Sigmoid colon (tissue), 7 donors: ENCODE measurements around the gene CGB5. TPM values are rescaled to one million over a fixed set of nuclear protein-coding genes. Genes with fewer than 3 reads are reported as not detected.
"Not testable (repeated sequence)": the region's sequence is repeated elsewhere in the genome, so short reads cannot be mapped to it uniquely, and the experiment has no call there.

Experiments used
- DNase-seq: peaks from one replicate; pipeline ENCODE4 v3.0.0-alpha.2; 2019
- H3K27ac ChIP-seq, 4 donors: fragments of 200-600 bp; sonication (generic); one replicate each; pipeline ENCODE4 v1.5.1; 2016 to 2019; ENCODE audit warnings: mild to moderate bottlenecking in 1 of 4
- H3K27me3 ChIP-seq, 3 donors: fragments of 200-600 bp; sonication (generic); one replicate each; pipeline ENCODE4 v1.5.1; 2019; ENCODE audit warnings: mild to moderate bottlenecking in 1 of 3
- H3K36me3 ChIP-seq, 4 donors: fragments of 200-600 bp; sonication (generic); one replicate each; pipeline ENCODE4 v1.5.1; 2016 to 2019
- H3K4me1 ChIP-seq, 4 donors: fragments of 200-600 bp; sonication (generic); one replicate each; pipeline ENCODE4 v1.5.1; 2017 to 2019
- H3K4me3 ChIP-seq, 4 donors: fragments of 200-600 bp; sonication (generic); one replicate each; pipeline ENCODE4 v1.5.1; 2017 to 2019; ENCODE audit warnings: mild to moderate bottlenecking in 2 of 4, moderate library complexity in 1 of 4
- H3K9me3 ChIP-seq, 4 donors: fragments of 200-600 bp in 3 of 4; sonication (generic) in 3 of 4; one replicate each; pipeline versions ENCODE4 v1.5.1 to v1.6.1; 2013 to 2019
- EP300 ChIP-seq, 4 donors: sonication (generic); formaldehyde crosslinking; IDR thresholded peaks; one replicate each; pipeline ENCODE4 v1.6.1; 2017; ENCODE audit warnings: antibody characterized with exemption in 4 of 4
- POLR2A ChIP-seq, 2 donors: fragments of 450-650 bp; IDR thresholded peaks; one replicate each; pipeline ENCODE4 v1.6.1; 2016; ENCODE audit warnings: antibody characterized with exemption in 2 of 2, mild to moderate bottlenecking in 2 of 2, moderate library complexity in 2 of 2
- POLR2AphosphoS5 ChIP-seq, 4 donors: sonication (generic); formaldehyde crosslinking; IDR thresholded peaks; one replicate each; pipeline ENCODE4 v1.6.1; 2017; ENCODE audit warnings: antibody characterized with exemption in 4 of 4
- WGBS, 2 donors: extraction: QIAGEN DNeasy Blood & Tissue Kit; methylation state at CpG; one replicate each; pipeline ENCODE4 v1.1.7; 2013; 5-methylcytosine and 5-hydroxymethylcytosine counted together
- intact Hi-C: fragments of 100-400 bp; cut with DNase I; formaldehyde crosslinking; loops from one replicate; pipeline ENCODE4 v1.15.1; 2023
- polyA plus RNA-seq, 3 donors: library from polyadenylated mRNA; stranded (reverse); fragments of 200-250 nt; gene quantifications; one replicate each; pipeline ENCODE4 v1.2.3, GENCODE V29; 2013
- total RNA-seq, 4 donors: library from RNA; depleted of rRNA; stranded (reverse); fragments of >200 nt; gene quantifications; one replicate each; pipeline ENCODE4 v1.1.0, GENCODE V29; 2016
- TF ChIP-seq, protein P1 (sequence below), 4 experiments: fragments of 450-650 bp in 3 of 4; fragments of 200-600 bp in 1 of 4; IDR thresholded peaks; one replicate each; pipeline ENCODE4 v1.5.1; 2016 to 2019; ENCODE audit warnings: antibody characterized with exemption in 4 of 4, mild to moderate bottlenecking in 3 of 4, moderate library complexity in 2 of 4
- donor health status: healthy with polysubstance abuse.
- donor health status: Bipolar disorder and iron deficiency.
- donor health status: healthy.

Gene CGB5
- total and polyA plus RNA-seq, 7 donors, result not detected

- H3K27me3 ChIP-seq, DNase-seq, H3K27ac ChIP-seq, intact Hi-C loops, H3K9me3 ChIP-seq, H3K36me3 ChIP-seq, H3K4me3 ChIP-seq, H3K4me1 ChIP-seq: not testable (repeated sequence)
- 85 to 88% methylated on average over 7 to 8 of the region's 8 CpGs for WGBS, 2 donors
These were observed 5.5 kb upstream of the CGB5 start for GRCh38 chr19:49038111-49038510.

DNA sequence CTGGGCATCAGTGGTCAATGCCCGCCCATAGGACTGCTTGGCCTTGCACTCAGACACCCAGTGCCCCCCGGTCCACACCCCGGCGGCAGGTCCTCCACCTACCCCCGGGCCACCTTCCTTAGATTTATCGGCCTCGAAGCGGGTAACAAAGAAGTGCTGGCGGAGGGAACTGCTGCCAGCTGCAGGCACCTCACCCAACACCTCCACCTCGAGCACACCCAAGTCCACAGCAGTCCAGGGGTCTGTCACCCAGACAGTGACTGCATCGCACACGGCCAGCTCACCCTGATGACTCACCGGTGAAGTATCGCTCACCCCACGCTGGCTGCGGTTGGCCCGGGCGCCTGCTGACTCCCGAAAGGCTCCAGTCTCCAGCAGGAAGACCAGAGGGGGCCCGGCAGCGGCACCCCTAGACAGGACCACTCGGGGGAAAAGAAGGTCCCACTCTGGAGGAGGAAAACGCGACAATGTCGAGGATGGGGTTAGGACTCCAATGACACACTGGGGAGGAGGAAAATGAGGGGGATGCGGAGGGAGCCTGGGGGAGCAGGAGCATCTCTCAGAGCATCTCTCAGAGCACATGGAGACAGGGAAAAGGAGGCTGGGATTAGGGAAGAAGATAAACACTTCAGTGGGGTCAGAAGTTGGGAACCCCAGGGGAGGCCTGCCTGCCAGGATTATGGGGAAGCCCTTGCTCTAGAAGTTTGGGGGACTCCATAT, 4.9 kb upstream of the CGB5 start:
- H3K9me3 ChIP-seq, DNase-seq, H3K36me3 ChIP-seq, H3K27me3 ChIP-seq, intact Hi-C loops, H3K27ac ChIP-seq, H3K4me3 ChIP-seq, H3K4me1 ChIP-seq: not testable (repeated sequence)
- WGBS, 2 donors, result 85 to 88% methylated on average over 26 of the region's 26 CpGs

GRCh38 chr19:49039736-49040135, 3.9 kb upstream of the CGB5 start:
- WGBS, 2 donors, result 53 to 59% methylated on average over 9 of the region's 9 CpGs
- H3K4me1 ChIP-seq, H3K27ac ChIP-seq, H3K27me3 ChIP-seq, intact Hi-C loops, H3K4me3 ChIP-seq, H3K36me3 ChIP-seq, DNase-seq, H3K9me3 ChIP-seq: not testable (repeated sequence)

DNA sequence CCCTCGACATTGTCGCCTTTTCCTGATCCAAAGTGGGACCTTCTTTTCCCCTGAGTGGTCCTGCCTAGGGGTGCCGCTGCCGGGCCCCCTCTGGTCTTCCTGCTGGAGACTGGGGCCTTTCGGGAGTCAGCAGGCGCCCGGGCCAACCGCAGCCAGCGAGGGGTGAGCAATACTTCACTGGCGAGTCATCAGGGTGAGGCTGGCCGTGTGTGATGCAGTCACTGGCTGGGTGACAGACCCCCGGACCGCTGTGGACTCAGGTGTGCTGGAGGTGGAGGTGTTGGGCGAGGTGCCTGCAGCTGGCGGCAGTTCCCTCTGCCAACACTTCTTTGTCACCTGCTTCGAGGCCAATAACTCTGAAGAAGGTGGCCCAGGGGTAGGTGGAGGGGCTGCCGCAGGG, 1.5 kb upstream of the CGB5 start:
- H3K4me3 ChIP-seq, result no peak overlapping the region
- intact Hi-C loops, result no loop called here
- no peaks in the 10 kb centered on the region for H3K4me1 ChIP-seq
- no peaks in the 10 kb centered on the region for H3K9me3 ChIP-seq
- TF ChIP-seq, protein P1, sequence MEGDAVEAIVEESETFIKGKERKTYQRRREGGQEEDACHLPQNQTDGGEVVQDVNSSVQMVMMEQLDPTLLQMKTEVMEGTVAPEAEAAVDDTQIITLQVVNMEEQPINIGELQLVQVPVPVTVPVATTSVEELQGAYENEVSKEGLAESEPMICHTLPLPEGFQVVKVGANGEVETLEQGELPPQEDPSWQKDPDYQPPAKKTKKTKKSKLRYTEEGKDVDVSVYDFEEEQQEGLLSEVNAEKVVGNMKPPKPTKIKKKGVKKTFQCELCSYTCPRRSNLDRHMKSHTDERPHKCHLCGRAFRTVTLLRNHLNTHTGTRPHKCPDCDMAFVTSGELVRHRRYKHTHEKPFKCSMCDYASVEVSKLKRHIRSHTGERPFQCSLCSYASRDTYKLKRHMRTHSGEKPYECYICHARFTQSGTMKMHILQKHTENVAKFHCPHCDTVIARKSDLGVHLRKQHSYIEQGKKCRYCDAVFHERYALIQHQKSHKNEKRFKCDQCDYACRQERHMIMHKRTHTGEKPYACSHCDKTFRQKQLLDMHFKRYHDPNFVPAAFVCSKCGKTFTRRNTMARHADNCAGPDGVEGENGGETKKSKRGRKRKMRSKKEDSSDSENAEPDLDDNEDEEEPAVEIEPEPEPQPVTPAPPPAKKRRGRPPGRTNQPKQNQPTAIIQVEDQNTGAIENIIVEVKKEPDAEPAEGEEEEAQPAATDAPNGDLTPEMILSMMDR (IDR thresholded peaks at IDR 0.05), result no peak
- TF ChIP-seq EP300 (IDR thresholded peaks at IDR 0.05) (no peak), POLR2AphosphoS5 (IDR thresholded peaks at IDR 0.05) (no peak), POLR2A (IDR thresholded peaks at IDR 0.05) (no peak)
- no peak for DNase-seq
- no peaks in the 10 kb centered on the region for H3K27me3 ChIP-seq
- no peak overlapping the region for H3K27ac ChIP-seq
- WGBS, 2 donors, result 65 to 80% methylated on average over 17 of the region's 17 CpGs
- H3K36me3 ChIP-seq, result no peaks in the 10 kb centered on the region

DNA sequence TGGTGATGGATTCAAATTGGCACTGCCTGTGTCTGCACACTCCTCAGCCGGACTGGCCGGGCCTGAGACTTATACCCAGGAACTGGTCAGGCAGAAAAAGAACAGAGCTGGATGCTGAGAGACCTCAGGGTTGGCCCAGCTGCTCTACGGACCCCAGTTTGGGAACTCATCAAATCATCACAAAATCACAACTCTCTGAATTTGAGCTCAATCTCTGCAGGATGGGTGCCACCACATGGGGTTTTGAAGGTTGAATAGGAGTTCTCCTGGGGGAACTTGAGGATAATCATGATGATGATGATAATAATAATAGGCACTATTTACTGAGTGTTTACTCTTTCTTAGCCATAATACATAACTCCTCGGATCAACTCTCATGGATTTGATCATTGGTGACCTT, 982 bp upstream of the CGB5 start:
- H3K9me3 ChIP-seq, H3K27ac ChIP-seq, intact Hi-C loops, H3K36me3 ChIP-seq, DNase-seq, H3K4me1 ChIP-seq, H3K4me3 ChIP-seq, H3K27me3 ChIP-seq: not testable (repeated sequence)
- 87 to 92% methylated on average over 4 of the region's 4 CpGs for WGBS, 2 donors

GRCh38 chr19:49049011-49049410, 5.4 kb downstream of the CGB5 start, which contains the start of gene CGB8:
CGB8 (minus strand) TSS chr19:49049111; CDS start chr19:49048739, 372 bp downstream.
- intact Hi-C loops, H3K27me3 ChIP-seq, H3K4me3 ChIP-seq, H3K36me3 ChIP-seq, DNase-seq, H3K4me1 ChIP-seq, H3K27ac ChIP-seq, H3K9me3 ChIP-seq: not testable (repeated sequence)
- WGBS, 2 donors, result 58 to 74% methylated on average over 11 to 12 of the region's 12 CpGs

DNA sequence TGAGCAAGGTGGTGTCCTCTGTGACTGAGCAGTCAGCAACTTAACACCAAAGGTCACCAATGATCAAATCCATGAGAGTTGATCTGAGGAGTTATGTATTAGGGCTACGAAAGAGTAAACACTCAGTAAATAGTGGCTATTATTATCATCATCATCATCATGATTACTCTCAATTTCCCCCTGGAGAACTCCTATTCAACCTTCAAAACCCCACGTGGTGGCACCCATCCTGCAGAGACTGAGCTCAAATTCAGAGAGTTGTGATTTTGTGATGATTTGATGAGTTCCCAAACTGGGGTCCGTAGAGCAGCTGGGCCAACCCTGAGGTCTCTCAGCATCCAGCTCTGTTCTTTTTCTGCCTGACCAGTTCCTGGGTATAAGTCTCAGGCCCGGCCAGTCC, 6.2 kb downstream of the CGB5 start:
- H3K36me3 ChIP-seq, intact Hi-C loops, H3K4me3 ChIP-seq, H3K9me3 ChIP-seq, H3K27me3 ChIP-seq, H3K27ac ChIP-seq, DNase-seq, H3K4me1 ChIP-seq: not testable (repeated sequence)
- WGBS, 2 donors, result 74 to 79% methylated on average over 3 of the region's 4 CpGs

DNA sequence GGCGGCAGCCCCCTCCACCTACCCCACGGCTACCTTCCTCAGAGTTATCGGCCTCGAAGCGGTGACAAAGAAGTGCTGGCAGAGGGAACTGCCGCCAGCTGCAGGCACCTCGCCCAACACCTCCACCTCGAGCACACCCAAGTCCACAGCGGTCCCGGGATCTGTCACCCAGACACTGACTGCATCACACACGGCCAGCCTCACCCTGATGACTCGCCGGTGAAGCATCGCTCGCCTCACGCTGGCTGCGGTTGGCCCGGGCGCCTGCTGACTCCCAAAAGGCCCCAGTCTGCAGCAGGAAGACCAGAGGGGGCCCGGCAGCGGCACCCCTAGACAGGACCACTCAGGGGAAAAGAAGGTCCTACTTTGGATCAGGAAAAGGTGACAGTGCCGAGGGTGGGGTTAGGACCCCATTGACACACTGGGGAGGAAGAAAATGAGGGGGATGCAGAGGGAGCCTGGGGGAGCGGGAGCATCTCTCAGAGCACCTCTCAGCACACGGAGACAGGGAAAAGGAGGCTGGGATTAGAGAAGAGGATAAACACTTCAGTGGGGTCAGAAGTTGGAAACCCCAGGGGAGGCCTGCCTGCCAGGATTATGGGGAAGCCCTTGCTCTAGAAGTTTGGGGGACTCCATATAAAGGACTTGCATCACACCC, 6.9 kb downstream of the CGB5 start:
- H3K4me1 ChIP-seq, H3K4me3 ChIP-seq, H3K36me3 ChIP-seq, H3K9me3 ChIP-seq, intact Hi-C loops, DNase-seq, H3K27ac ChIP-seq, H3K27me3 ChIP-seq: not testable (repeated sequence)
- 53 to 77% methylated on average over 24 of the region's 24 CpGs for WGBS, 2 donors
